Ascending aorta (tissue), 2 donors: Measurements from ENCODE around the gene RET. TPM values are rescaled to one million over a fixed set of nuclear protein-coding genes. Genes with fewer than 3 reads are reported as not detected.
A peak's percentile ranks its signal among the peaks of the same experiment; 100 is the strongest.

Experiments used
- DNase-seq, 2 donors: peaks; one replicate each; pipeline ENCODE4 v3.0.0-alpha.2; 2019; ENCODE audit warnings: low spot score in 2 of 2
- H3K27ac ChIP-seq, 2 donors: fragments of 200-600 bp; sonication (generic); one replicate each; pipeline ENCODE4 v1.5.1; 2016 to 2017; ENCODE audit warnings: mild to moderate bottlenecking in 1 of 2
- H3K27me3 ChIP-seq: fragments of 200-600 bp; sonication (generic); one replicate; pipeline ENCODE4 v1.5.1; 2017
- H3K36me3 ChIP-seq, 2 donors: fragments of 200-600 bp; sonication (generic); one replicate each; pipeline ENCODE4 v1.5.1; 2016
- H3K4me1 ChIP-seq, 2 donors: fragments of 200-600 bp; sonication (generic); one replicate each; pipeline ENCODE4 v1.5.1; 2016 to 2017; ENCODE audit warnings: mild to moderate bottlenecking in 1 of 2
- H3K4me3 ChIP-seq, 2 donors: fragments of 200-600 bp; sonication (generic); one replicate each; pipeline ENCODE4 v1.5.1; 2016 to 2017; ENCODE audit warnings: mild to moderate bottlenecking in 1 of 2
- H3K9me3 ChIP-seq, 2 donors: fragments of 200-600 bp; sonication (generic); one replicate each; pipeline ENCODE4 v1.5.1; 2016
- intact Hi-C: fragments of 100-400 bp; cut with DNase I; formaldehyde crosslinking; loops from one replicate; pipeline ENCODE4 v1.15.1; 2023
- total RNA-seq: library from RNA; depleted of rRNA; stranded (reverse); fragments of >200 nt; gene quantifications from one replicate; pipeline ENCODE4 v1.1.0, GENCODE V29; 2016
- TF ChIP-seq, protein P1 (sequence below), 3 experiments: fragments of 200-600 bp in 2 of 3; fragments of 450-650 bp in 1 of 3; sonication (generic) in 2 of 3; IDR thresholded peaks; one replicate each; pipeline ENCODE4 v1.5.1; 2016 to 2019; ENCODE audit warnings: antibody characterized with exemption in 3 of 3, mild to moderate bottlenecking in 1 of 3, moderate library complexity in 1 of 3

The RET gene
- total RNA-seq, 1 donor from 2014 or later = not detected

DNA sequence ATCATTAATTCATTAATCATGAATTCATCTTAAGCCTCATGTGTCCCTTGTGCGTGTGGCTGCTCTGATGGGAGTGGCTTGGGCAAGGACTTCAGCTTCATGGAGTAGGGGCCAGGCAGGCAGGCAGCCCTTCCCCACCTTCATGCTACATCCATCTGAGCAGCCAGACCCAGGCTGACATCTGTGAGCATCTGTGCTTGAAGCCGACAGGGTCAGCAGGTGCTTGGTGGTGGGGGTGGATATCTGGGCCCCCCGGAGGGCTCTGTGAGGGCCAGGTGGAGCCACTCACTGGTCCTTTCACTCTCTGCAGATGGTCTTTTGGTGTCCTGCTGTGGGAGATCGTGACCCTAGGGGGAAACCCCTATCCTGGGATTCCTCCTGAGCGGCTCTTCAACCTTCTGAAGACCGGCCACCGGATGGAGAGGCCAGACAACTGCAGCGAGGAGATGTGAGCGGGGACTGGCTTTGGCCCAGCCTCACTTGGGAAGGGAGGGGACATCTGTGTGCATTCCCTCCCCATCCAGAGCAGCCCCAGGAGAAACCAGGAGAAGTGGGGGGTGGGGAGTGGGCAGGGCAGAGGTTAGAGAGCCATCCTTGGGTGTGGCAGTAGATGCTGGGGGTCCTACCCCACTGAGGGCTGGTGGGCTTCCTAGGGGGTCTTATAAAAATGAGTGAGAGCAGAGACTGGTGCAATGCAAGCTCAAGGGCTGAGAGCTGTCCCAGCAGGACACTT, 46.7 kb downstream of the RET start:
- Histone ChIP-seq H3K4me3 (no peak overlapping the region), H3K36me3 (no peaks in the 10 kb centered on the region), H3K27me3 (no peaks in the 10 kb centered on the region), H3K4me1 (no peaks in the 10 kb centered on the region), H3K9me3 (no peaks in the 10 kb centered on the region), H3K27ac (no peak overlapping the region)
- intact Hi-C loops = no loop called here
- peak in 1 of 2 donors; percentile 39 for DNase-seq
- TF ChIP-seq, protein P1, sequence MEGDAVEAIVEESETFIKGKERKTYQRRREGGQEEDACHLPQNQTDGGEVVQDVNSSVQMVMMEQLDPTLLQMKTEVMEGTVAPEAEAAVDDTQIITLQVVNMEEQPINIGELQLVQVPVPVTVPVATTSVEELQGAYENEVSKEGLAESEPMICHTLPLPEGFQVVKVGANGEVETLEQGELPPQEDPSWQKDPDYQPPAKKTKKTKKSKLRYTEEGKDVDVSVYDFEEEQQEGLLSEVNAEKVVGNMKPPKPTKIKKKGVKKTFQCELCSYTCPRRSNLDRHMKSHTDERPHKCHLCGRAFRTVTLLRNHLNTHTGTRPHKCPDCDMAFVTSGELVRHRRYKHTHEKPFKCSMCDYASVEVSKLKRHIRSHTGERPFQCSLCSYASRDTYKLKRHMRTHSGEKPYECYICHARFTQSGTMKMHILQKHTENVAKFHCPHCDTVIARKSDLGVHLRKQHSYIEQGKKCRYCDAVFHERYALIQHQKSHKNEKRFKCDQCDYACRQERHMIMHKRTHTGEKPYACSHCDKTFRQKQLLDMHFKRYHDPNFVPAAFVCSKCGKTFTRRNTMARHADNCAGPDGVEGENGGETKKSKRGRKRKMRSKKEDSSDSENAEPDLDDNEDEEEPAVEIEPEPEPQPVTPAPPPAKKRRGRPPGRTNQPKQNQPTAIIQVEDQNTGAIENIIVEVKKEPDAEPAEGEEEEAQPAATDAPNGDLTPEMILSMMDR (IDR thresholded peaks at IDR 0.05) = no peak

DNA sequence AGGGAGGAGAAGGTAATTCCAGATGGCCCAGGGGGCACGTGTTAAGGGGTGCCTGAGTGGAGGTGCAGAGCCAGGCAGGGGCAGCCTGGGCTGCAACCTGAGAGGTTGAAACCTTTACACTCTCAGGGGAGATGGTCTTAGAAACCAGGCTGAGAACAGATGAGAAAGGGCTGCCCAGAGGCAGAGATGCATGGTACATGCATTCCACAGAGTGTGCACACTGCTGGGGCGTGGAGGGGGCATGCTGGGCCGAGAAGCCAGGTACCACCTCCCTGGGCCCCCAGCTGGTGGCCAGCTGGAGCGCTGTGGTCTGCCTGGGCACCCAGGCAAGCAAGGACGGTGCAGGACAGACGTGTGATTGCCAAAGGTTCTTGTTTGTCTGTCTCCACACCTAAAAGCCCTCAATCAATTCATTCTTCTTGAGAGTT, 47.2 kb downstream of the RET start:
- intact Hi-C loops = no loop called here
- Histone ChIP-seq H3K4me1 (no peaks in the 10 kb centered on the region), H3K4me3 (no peak overlapping the region), H3K36me3 (no peaks in the 10 kb centered on the region), H3K27me3 (no peaks in the 10 kb centered on the region), H3K27ac (no peak overlapping the region), H3K9me3 (no peaks in the 10 kb centered on the region)
- DNase-seq = peak in 1 of 2 donors; percentile 39
- TF ChIP-seq, protein P1 (IDR thresholded peaks at IDR 0.05) = no peak

DNA sequence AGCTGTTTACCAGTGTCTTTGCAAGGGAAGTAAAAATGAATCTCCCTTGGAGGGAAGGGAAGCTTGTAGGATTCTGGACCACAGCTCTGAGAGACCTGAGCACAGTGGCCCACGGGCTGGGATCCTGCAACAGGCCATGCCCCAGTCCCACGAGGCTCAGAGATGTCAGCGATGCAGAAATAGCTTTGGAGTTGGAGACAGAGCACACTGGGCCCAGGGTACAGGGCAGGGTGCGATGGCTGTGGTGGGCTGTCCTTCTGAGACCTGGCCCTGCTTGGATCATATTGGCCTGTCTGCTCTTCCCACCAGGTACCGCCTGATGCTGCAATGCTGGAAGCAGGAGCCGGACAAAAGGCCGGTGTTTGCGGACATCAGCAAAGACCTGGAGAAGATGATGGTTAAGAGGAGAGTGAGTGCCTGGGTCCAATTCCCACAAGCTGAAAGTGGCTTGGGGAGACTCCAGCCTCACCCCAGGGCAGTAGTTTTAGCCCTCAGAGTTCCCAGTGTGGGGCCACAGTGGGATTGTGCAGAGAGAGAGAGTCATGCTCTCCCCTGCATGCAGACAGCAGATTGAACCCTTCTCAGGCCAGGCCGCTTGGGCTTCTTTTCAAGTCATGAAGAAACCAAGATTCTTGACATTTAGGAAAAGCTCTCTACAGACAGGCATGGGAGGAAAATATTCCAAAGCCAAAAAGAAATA, 47.9 kb downstream of the RET start:
- no peaks in the 10 kb centered on the region for H3K36me3 ChIP-seq
- no peaks in the 10 kb centered on the region for H3K4me1 ChIP-seq
- H3K27ac ChIP-seq = no peak overlapping the region
- TF ChIP-seq, protein P1 (IDR thresholded peaks at IDR 0.05) = no peak
- peak in 1 of 2 donors; percentile 30 for DNase-seq
- H3K9me3 ChIP-seq = no peaks in the 10 kb centered on the region
- no peak overlapping the region for H3K4me3 ChIP-seq
- no peaks in the 10 kb centered on the region for H3K27me3 ChIP-seq
- intact Hi-C loops = no loop called here

DNA sequence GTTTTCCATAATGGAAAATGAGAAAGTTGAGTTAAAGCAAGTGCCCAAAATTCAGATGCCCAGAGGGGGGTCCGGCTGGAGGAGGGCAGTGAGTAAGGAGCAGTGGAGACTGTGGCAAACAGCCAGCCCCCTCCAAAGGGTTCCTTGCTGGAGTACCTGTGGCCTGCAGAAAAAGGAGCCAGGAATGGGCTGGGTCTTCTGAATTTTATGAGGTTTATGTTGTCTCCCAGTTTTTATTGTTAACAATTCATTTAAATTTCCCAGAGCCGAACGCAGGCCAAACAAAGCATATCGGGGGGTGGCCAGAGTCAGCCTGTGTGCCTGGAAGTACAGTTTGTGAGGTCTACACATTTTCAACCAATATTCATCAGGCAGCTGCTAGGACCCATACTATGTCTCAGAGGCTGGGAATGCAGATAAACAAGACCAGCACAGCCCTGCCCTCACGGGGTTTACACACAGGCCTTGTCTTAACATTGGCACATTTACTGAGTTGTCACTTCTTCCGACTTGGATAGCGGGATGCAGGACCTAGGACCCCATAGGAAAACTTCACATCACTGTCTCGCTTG, 48.5 kb downstream of the RET start:
- H3K27ac ChIP-seq = no peak overlapping the region
- H3K27me3 ChIP-seq = no peaks in the 10 kb centered on the region
- intact Hi-C loops = no loop called here
- no peaks in the 10 kb centered on the region for H3K9me3 ChIP-seq
- H3K4me3 ChIP-seq = no peak overlapping the region
- peak in 1 of 2 donors; percentile 7 for DNase-seq
- H3K4me1 ChIP-seq = no peaks in the 10 kb centered on the region
- TF ChIP-seq, protein P1 (IDR thresholded peaks at IDR 0.05) = no peak
- no peaks in the 10 kb centered on the region for H3K36me3 ChIP-seq

DNA sequence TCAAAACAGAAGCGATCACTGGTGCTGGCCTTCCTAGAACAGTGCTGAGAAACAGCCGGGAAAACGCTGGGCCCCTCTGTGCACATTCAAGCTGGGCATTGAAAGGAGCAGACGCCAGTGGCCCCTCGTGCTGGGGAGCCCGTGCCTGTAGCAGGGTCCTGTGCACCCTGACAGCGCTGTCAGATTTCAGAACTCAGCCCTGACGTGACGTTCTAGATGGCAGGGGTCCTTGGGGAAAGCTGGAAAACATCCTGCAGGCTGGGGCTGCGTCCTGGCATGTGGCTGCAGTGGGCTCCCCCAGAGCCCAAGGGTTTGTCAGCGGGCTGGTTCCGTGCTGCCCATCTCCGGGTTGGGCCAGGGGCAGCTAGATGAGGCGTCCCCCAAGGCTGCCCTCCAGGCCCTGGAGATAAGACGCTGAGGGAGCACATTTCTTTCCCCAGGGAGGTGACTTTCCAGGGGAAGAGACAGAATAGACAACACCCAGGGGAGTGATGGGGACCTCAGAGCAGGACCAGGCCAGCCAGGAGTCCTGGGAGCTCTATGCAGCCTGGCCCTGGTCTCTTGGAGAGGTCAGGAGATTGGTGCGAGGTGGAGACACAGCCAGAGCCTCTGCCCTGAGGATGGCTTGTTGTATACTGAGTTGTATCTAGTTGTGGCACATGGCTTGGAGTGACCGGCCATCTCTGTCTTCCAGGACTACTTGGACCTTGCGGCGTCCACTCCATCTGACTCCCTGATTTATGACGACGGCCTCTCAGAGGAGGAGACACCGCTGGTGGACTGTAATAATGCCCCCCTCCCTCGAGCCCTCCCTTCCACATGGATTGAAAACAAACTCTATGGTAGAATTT, 49.2 kb downstream of the RET start:
- no peaks in the 10 kb centered on the region for H3K9me3 ChIP-seq
- no peaks in the 10 kb centered on the region for H3K4me1 ChIP-seq
- intact Hi-C loops = no loop called here
- H3K4me3 ChIP-seq = no peak overlapping the region
- no peaks in the 10 kb centered on the region for H3K27me3 ChIP-seq
- TF ChIP-seq, protein P1 (IDR thresholded peaks at IDR 0.05) = no peak
- H3K36me3 ChIP-seq = no peaks in the 10 kb centered on the region
- DNase-seq = peak in 1 of 2 donors; percentile 41
- H3K27ac ChIP-seq = no peak overlapping the region
